ENCODE data around the gene FIGN. TPM values are rescaled to one million over a fixed set of nuclear protein-coding genes. Genes with fewer than 3 reads are reported as not detected.
A peak's percentile ranks its signal among the peaks of the same experiment; 100 is the strongest.

The FIGN gene
- total and polyA plus RNA-seq, 2 of the 13 experiments (the other 11 are each of a cell fraction or from before 2014, with no cell fraction given) = 6.6 to 6.7 TPM

- peak; percentile 18; the same call in 1 of the 2 replicates for TF ChIP-seq ARID5B (CRISPR knock-in tag; IDR thresholded peaks at IDR 0.05)
- TF ChIP-seq ZNF609 (CRISPR knock-in tag; IDR thresholded peaks at IDR 0.05; ENCODE audit: borderline replicate concordance) = no peak
These were observed 2.4 kb downstream of the FIGN start (continued) for GRCh38 chr2:163733301-163733938.

Data from HepG2 (cell line).